Heart right ventricle (tissue), 16 donors: ENCODE results near the gene WASHC2C. TPM values are rescaled to one million over a fixed set of nuclear protein-coding genes. Genes with fewer than 3 reads are reported as not detected.
A peak's percentile ranks its signal among the peaks of the same experiment; 100 is the strongest.
"Not testable (repeated sequence)": the region's sequence is repeated elsewhere in the genome, so short reads cannot be mapped to it uniquely, and the experiment has no call there.

ENCODE experiments used
- ATAC-seq, 8 donors: fragments of 200-7000 bp; cut with Tn5 transposase; one replicate each; pipeline ENCODE4 v1.9.1; 2020; ENCODE audit warnings: mild to moderate bottlenecking in 8 of 8, moderate library complexity in 8 of 8, moderate number of reproducible peaks in 1 of 8
- DNase-seq, 2 donors: peaks; one replicate each; pipeline ENCODE4 v3.0.0-alpha.2; 2020
- H3K27ac ChIP-seq, 10 donors: fragments of 200-600 bp; sonication (generic) in 2 of 10; one replicate each; pipeline versions ENCODE4 v1.5.0 to v1.8.0; 2020 to 2022; ENCODE audit warnings: mild to moderate bottlenecking in 3 of 10
- H3K27me3 ChIP-seq, 7 donors: fragments of 200-600 bp; one replicate each; pipeline ENCODE4 v1.8.0; 2021 to 2022; ENCODE audit warnings: mild to moderate bottlenecking in 2 of 7
- H3K36me3 ChIP-seq, 9 donors: fragments of 200-600 bp; sonication (generic) in 1 of 9; one replicate each; pipeline versions ENCODE4 v1.5.0 to v1.8.0; 2020 to 2022; ENCODE audit warnings: mild to moderate bottlenecking in 2 of 9
- H3K4me1 ChIP-seq, 9 donors: fragments of 200-600 bp; sonication (generic) in 1 of 9; one replicate each; pipeline versions ENCODE4 v1.5.0 to v1.8.0; 2020 to 2022; ENCODE audit warnings: mild to moderate bottlenecking in 4 of 9
- H3K4me3 ChIP-seq, 10 donors: fragments of 200-600 bp; sonication (generic) in 2 of 10; one replicate each; pipeline versions ENCODE4 v1.5.0 to v1.8.0; 2020 to 2022; ENCODE audit warnings: mild to moderate bottlenecking in 7 of 10, moderate library complexity in 2 of 10
- H3K9me3 ChIP-seq, 11 donors: fragments of 200-600 bp in 10 of 11; sonication (generic) in 2 of 11; one replicate each; pipeline versions ENCODE4 v1.5.0 to v1.8.0; 2013 to 2022; ENCODE audit warnings: mild to moderate bottlenecking in 2 of 11, control low read depth in 1 of 11, moderate library complexity in 1 of 11
- CTCF ChIP-seq, 9 donors: fragments of 200-600 bp; sonication (generic) in 2 of 9; IDR thresholded peaks; one replicate each; pipeline versions ENCODE4 v1.5.0 to v1.8.0; 2021 to 2022; ENCODE audit warnings: antibody characterized with exemption in 9 of 9, mild to moderate bottlenecking in 5 of 9, moderate library complexity in 1 of 9
- WGBS, 2 donors: extraction: QIAGEN DNeasy Blood & Tissue Kit; methylation state at CpG; one replicate each; pipeline ENCODE4 v1.1.7; 2013; ENCODE audit warnings: inconsistent platforms in 1 of 2; 5-methylcytosine and 5-hydroxymethylcytosine counted together
- intact Hi-C, 10 donors: fragments of 100-400 bp; cut with DNase I; formaldehyde crosslinking; loops; one replicate each; pipeline versions ENCODE4 v1.11.1 to v1.14.2; 2022
- polyA plus RNA-seq, 2 donors: library from polyadenylated mRNA; stranded (reverse); fragments of 200-250 nt; gene quantifications; one replicate each; pipeline ENCODE4 v1.2.3, GENCODE V29; 2013
- total RNA-seq, 10 donors: library from RNA; stranded (reverse); fragmentation: NEBNext Ultra II Directional in 3 of 10; extraction: Animal tissue kit (Norgen Biotek cat#: 25700) in 3 of 10; gene quantifications; one replicate each; pipeline versions ENCODE4 v1.2.1 to v1.2.4, GENCODE V29; 2021 to 2023
- donor health status: Arrhythmogenic right ventricular cardiomyopathy.
- donor health status: ischemic (EF 13 %, LVEDD 7.1; RV severe dilation, severe dysfunction).
- donor health status: healthy with polysubstance abuse.
- donor health status: DM: no; HTN: yes; CAD: no.
- donor health status: DM: no; HTN: no; CAD: no.
- donor health status: ischemic (EF 25% LVEDD 6.9; RV normal size, moderate dysfunction).
- donor health status: ischemic (EF 25% LVEDD 5.7; RV mildly dilated, moderate dysfunction).
- donor health status: healthy.
- donor health status: DM: yes; HTN: yes; CAD: no.
- donor health status: Ischemic cardiomyopathy.
- donor health status: ischemic (EF 35%, LVEDD 5.7; RV mildly dilated, moderate dysfunction).
- donor health status: nonischemic (EF 11% LVEDD 7.7; RV severe dilation, severe dysfunction).
- donor health status: DM: yes; HTN: yes; CAD: no.
- donor health status: PGD.
- donor health status: ischemic (EF 29% LVEDD 5.4; RV normal size, mild dysfunction).
- donor health status: nonischemic (EF 23%, LVEDD 6.1; RV moderate dilation, normal function).

The WASHC2C gene
- total and polyA plus RNA-seq, 12 donors = 10.1 to 32.8 (median 26.0) TPM

GRCh38 chr10:45809837-45810236, 82.8 kb downstream of the WASHC2C start:
- no peaks in the 10 kb centered on the region for H3K36me3 ChIP-seq
- ATAC-seq (no peak), DNase-seq (no peak)
- H3K9me3 ChIP-seq = no peaks in the 10 kb centered on the region
- intact Hi-C loops = loop anchor here in 1 of 10 donors (10.0 kb wide), 1 partner anchor 565 kb away; no protein-coding TSS in a partner anchor
- WGBS, 2 donors = 84 to 92% methylated on average over 4 of the region's 4 CpGs
- no peak overlapping the region for H3K27ac ChIP-seq
- no peaks in the 10 kb centered on the region for H3K27me3 ChIP-seq
- H3K4me3 ChIP-seq = no peak overlapping the region
- peaks cover 0 to 4% (median 0%) of the 10 kb centered on the region in 9 donors for H3K4me1 ChIP-seq
- no peak for TF ChIP-seq CTCF (IDR thresholded peaks at IDR 0.05)

DNA sequence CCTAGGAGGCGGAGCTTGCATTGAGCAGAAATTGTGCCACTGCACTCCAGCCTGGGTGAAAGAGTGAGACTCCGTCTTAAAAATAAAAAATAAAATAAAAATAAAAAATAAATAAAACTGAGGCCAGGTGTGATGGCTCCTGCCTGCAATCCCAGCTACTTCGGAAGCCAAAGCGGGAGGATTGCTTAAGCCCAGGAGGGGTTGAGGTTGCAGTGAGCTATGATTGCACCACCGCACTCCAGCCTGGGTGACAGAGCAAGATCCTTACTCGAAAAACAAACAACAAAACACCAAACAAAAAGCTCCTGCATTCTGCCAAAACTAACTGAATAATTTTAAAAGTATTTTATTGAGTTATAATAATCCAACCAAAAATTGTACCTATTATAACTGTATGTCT, 84.0 kb downstream of the WASHC2C start:
- no peak for TF ChIP-seq CTCF (IDR thresholded peaks at IDR 0.05)
- H3K36me3 ChIP-seq = no peaks in the 10 kb centered on the region
- no peak overlapping the region for H3K4me3 ChIP-seq
- 90% methylated on average over 6 of the region's 6 CpGs for WGBS, 2 donors
- intact Hi-C loops = loop anchor here in 1 of 10 donors (10.0 kb wide), 1 partner anchor 566 kb away; no protein-coding TSS in a partner anchor
- DNase-seq = no peak
- no peaks in the 10 kb centered on the region for H3K27me3 ChIP-seq
- no peak for ATAC-seq
- peaks cover 0 to 4% (median 0%) of the 10 kb centered on the region in 9 donors for H3K4me1 ChIP-seq
- H3K27ac ChIP-seq = no peak overlapping the region
- H3K9me3 ChIP-seq = no peaks in the 10 kb centered on the region

DNA sequence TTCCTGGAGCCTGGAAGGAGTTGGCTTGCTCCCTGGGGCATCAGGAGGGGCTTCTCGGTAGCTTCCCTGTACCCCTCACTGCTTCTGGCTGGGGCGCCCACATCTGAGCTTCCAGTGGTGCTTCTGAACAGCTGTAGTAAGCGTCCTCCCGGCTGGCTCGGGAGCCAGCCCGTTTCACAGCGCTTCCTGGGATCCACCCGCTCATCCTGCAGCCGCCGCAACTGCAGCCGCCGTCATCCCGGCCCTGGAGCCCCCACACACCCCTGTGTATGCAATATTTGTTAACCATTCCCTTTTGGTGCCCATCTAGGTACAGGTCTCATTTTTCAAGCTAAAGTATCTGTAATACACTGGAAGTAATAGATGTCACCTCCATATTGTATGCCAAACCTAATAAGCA, 85.9 kb downstream of the WASHC2C start:
- intact Hi-C loops = loop anchor here in 1 of 10 donors (10.0 kb wide), 1 partner anchor 568 kb away; no protein-coding TSS in a partner anchor
- H3K36me3 ChIP-seq, H3K27me3 ChIP-seq, H3K4me3 ChIP-seq, ATAC-seq, H3K9me3 ChIP-seq, H3K27ac ChIP-seq, DNase-seq, H3K4me1 ChIP-seq: not testable (repeated sequence)
- 78 to 88% methylated on average over 13 of the region's 13 CpGs for WGBS, 2 donors

- intact Hi-C loops = loop anchor here in 1 of 10 donors (10.0 kb wide), 1 partner anchor 569 kb away; no protein-coding TSS in a partner anchor
- WGBS, 2 donors = 87 to 93% methylated on average over 4 of the region's 4 CpGs
These were observed 87.1 kb downstream of the WASHC2C start for GRCh38 chr10:45814146-45814545.

GRCh38 chr10:45817130-45817859, 90.2 kb downstream of the WASHC2C start:
- Histone ChIP-seq H3K36me3 (no peaks in the 10 kb centered on the region), H3K9me3 (peaks cover 0 to 6% (median 0%) of the 10 kb centered on the region in 11 donors), H3K27ac (no peak overlapping the region), H3K4me3 (no peak overlapping the region), H3K4me1 (no peaks in the 10 kb centered on the region), H3K27me3 (no peaks in the 10 kb centered on the region)
- DNase-seq = no peak
- intact Hi-C loops = loop anchor here in 1 of 10 donors (10.0 kb wide), 1 partner anchor 572 kb away; no protein-coding TSS in a partner anchor
- TF ChIP-seq CTCF (IDR thresholded peaks at IDR 0.05) = no peak
- ATAC-seq = peak in 1 of 8 donors; percentile 53
- 88 to 96% methylated on average over 7 of the region's 7 CpGs for whole genome bisulfite sequencing, 2 donors

More at GRCh38 chr10:45814146-45814545, 87.1 kb downstream of the WASHC2C start:
- H3K4me3 ChIP-seq, H3K9me3 ChIP-seq, H3K27me3 ChIP-seq, H3K27ac ChIP-seq, DNase-seq, ATAC-seq, H3K36me3 ChIP-seq, H3K4me1 ChIP-seq: not testable (repeated sequence)
